ENCODE results near the gene CBX4. TPM values are rescaled to one million over a fixed set of nuclear protein-coding genes. Genes with fewer than 3 reads are reported as not detected.

CBX4 gene
- total and polyA plus RNA-seq, 2 of the 13 experiments (the other 11 are each of a cell fraction or from before 2014, with no cell fraction given) = 25.8 to 50.8 TPM

- H3K27ac ChIP-seq (ENCODE audit: extremely low read length, insufficient read depth, low read length) = no peak overlapping the region
- H3K36me3 ChIP-seq (replicated peaks in 1 of 2; ENCODE audit: control insufficient read depth in 1 of 2, insufficient read depth in 2 of 2, low read length in 2 of 2) = no peaks in the 10 kb centered on the region
- peaks cover 13 to 60% of the 10 kb centered on the region in 2 experiments for H3K27me3 ChIP-seq (ENCODE audit: control insufficient read depth in 1 of 2, insufficient read depth in 2 of 2, low read length in 2 of 2)
- in situ Hi-C loops (cut with HindIII; ENCODE audit: extremely low pct_ligation_motif_present, low pct_unique_long_range_greater_than_20kb) = no loop called here
- no peak overlapping the region for H2AFZ ChIP-seq (ENCODE audit: low read length)
- ATAC-seq (no peak), DNase-seq (ENCODE audit: low spot score) (no peak), FAIRE-seq (no peak)
- no peak overlapping the region for H3K9ac ChIP-seq (ENCODE audit: insufficient read depth, low read depth, low read length)
- no TSS peak for BruUV-seq (replicated peaks)
- ChIA-PET CTCF (ENCODE audit: low intra/inter-chr PET ratio, low total read pairs) (no interaction called here), POLR2A (no interaction called here)
- intact Hi-C loops (cut with micrococcal nuclease; ENCODE audit: unreplicated experiment) = no loop called here
- H3K4me2 ChIP-seq (ENCODE audit: low read depth, low read length) = no peak overlapping the region
- WGBS (ENCODE audit: low lambda C conversion rate) = 55% methylated on average over 10 of the region's 10 CpGs
- no peaks in the 10 kb centered on the region for H4K20me1 ChIP-seq (ENCODE audit: insufficient read depth, low read length)
- TF ChIP-seq FOXC1 (CRISPR knock-in tag; IDR thresholded peaks at IDR 0.05; ENCODE audit: borderline replicate concordance) = no peak
- TF ChIP-seq, protein P1, sequence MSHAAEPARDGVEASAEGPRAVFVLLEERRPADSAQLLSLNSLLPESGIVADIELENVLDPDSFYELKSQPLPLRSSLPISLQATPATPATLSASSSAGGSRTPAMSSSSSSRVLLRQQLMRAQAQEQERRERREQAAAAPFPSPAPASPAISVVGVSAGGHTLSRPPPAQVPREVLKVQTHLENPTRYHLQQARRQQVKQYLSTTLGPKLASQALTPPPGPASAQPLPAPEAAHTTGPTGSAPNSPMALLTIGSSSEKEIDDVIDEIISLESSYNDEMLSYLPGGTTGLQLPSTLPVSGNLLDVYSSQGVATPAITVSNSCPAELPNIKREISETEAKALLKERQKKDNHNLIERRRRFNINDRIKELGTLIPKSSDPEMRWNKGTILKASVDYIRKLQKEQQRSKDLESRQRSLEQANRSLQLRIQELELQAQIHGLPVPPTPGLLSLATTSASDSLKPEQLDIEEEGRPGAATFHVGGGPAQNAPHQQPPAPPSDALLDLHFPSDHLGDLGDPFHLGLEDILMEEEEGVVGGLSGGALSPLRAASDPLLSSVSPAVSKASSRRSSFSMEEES (CRISPR knock-in tag; IDR thresholded peaks at IDR 0.05) = no peak
- TF ChIP-seq ZNF800 (CRISPR knock-in tag; IDR thresholded peaks at IDR 0.05) = no peak
- TF ChIP-seq DNMT1 (CRISPR knock-in tag; IDR thresholded peaks at IDR 0.05) = no peak
- TF ChIP-seq ZNF703 (CRISPR knock-in tag; IDR thresholded peaks at IDR 0.05; ENCODE audit: borderline replicate concordance) = no peak
- TF ChIP-seq, protein P2, sequence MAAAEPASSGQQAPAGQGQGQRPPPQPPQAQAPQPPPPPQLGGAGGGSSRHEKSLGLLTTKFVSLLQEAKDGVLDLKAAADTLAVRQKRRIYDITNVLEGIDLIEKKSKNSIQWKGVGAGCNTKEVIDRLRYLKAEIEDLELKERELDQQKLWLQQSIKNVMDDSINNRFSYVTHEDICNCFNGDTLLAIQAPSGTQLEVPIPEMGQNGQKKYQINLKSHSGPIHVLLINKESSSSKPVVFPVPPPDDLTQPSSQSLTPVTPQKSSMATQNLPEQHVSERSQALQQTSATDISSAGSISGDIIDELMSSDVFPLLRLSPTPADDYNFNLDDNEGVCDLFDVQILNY (CRISPR knock-in tag; conservative IDR thresholded peaks at IDR 0.05) = no peak
- TF ChIP-seq TERF1 (CRISPR knock-in tag; IDR thresholded peaks at IDR 0.05) = no peak
- TF ChIP-seq SMAD9 (CRISPR knock-in tag; IDR thresholded peaks at IDR 0.05) = no peak
- TF ChIP-seq ZNF572 (CRISPR knock-in tag; IDR thresholded peaks at IDR 0.05) = no peak
- H3K4me3 ChIP-seq (replicated peaks in 1 of 3; ENCODE audit: insufficient read depth in 1 of 3, low read depth in 2 of 3, low read length in 3 of 3) = no peak overlapping the region
- no peaks in the 10 kb centered on the region for H3K9me3 ChIP-seq (ENCODE audit: low read length)
- H3K79me2 ChIP-seq (ENCODE audit: insufficient read depth, low read length) = no peaks in the 10 kb centered on the region
- H3K4me1 ChIP-seq (ENCODE audit: insufficient read depth, low read length) = no peaks in the 10 kb centered on the region
Measured at GRCh38 chr17:79872762-79873161, 33.5 kb upstream of the CBX4 start.
